ENCODE data around the gene APOF.
"Not testable (repeated sequence)": the region's sequence is repeated elsewhere in the genome, so short reads cannot be mapped to it uniquely, and the experiment has no call there.

Gene APOF

DNA sequence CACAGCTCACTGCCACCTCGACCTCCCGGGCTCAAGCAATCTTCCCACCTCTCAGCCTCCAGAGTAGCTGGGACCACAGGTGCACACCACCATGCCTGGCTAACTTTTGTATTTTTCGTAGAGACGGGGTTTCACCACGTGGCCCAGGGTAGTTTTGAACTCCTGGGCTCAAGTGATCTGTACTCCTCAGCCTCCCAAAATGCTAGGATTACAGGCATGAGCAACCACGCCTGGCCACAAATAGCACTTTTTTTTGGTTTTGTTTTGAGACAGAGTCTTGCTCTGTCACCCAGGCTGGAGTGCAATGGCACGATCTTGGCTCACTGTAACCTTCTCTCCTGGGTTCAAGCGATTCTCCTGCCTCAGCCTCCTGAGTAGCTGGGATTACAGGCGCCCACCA is 15.4 kb downstream of the APOF start:
- H3K4me2 ChIP-seq (ENCODE audit: low read length, poor library complexity, severe bottlenecking); H2BK15ac ChIP-seq (ENCODE audit: low read depth, poor library complexity, severe bottlenecking); H2BK120ac ChIP-seq (ENCODE audit: low read depth, low read length); H3K14ac ChIP-seq (ENCODE audit: low read length in 2 of 2); H3K4me1 ChIP-seq (ENCODE audit: control insufficient read depth, insufficient read depth, low read depth, low read length); H3K23ac ChIP-seq (ENCODE audit: low read length in 2 of 2); H3K9ac ChIP-seq (ENCODE audit: low read length); H2BK12ac ChIP-seq (ENCODE audit: low read length in 2 of 2); H3K27me3 ChIP-seq (ENCODE audit: control insufficient read depth in 1 of 2, insufficient read depth in 1 of 2, low read length in 2 of 2); H2AK5ac ChIP-seq (ENCODE audit: low read length, severe bottlenecking); H3K4ac ChIP-seq (ENCODE audit: low read depth in 1 of 2, low read length in 2 of 2); H3K9me3 ChIP-seq (ENCODE audit: control insufficient read depth, low read length); DNase-seq; H4K91ac ChIP-seq (ENCODE audit: low read length); H3K27ac ChIP-seq (ENCODE audit: low read length, poor library complexity, severe bottlenecking); H2BK5ac ChIP-seq (ENCODE audit: low read depth, low read length, poor library complexity, severe bottlenecking); H4K8ac ChIP-seq (ENCODE audit: low read length); H2AFZ ChIP-seq (ENCODE audit: low read depth, low read length); H3K4me3 ChIP-seq (ENCODE audit: insufficient read depth in 1 of 2, low read depth in 1 of 2, low read length in 2 of 2); H3K18ac ChIP-seq (ENCODE audit: low read depth in 1 of 2, low read length in 2 of 2): not testable (repeated sequence)
- WGBS = 100% methylated on average over 9 of the region's 9 CpGs
- Histone ChIP-seq H3K79me1 (replicated peaks; ENCODE audit: low read length, poor library complexity, severe bottlenecking) (peaks cover 15% of the 10 kb centered on the region), H3K36me3 (ENCODE audit: control insufficient read depth in 1 of 2, insufficient read depth in 2 of 2, low read depth in 1 of 2, low read length in 2 of 2) (peaks cover 78 to 92% of the 10 kb centered on the region in 2 experiments)

DNA sequence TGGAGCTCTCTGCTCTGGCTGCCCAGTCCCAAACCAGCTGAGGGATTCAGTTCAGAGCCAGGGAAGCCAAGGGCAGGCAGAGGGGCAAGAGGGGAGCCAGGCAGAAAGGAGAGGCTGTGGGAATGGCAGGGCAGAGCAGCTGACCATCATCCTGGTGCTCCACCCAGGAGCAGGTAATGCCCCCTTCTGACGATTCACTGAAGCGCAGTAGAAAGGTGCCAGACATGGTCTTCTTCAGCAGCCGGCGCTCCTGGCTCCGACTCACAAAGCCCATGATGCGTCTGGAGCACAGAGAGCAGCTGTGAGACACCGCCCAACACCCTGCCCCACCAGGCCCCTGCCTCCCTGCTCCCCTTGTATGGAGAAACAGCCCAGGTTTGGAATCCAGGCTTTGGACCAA is 16.0 kb downstream of the APOF start:
- Histone ChIP-seq H3K36me3 (ENCODE audit: control insufficient read depth in 1 of 2, insufficient read depth in 2 of 2, low read depth in 1 of 2, low read length in 2 of 2) (peaks cover 76 to 91% of the 10 kb centered on the region in 2 experiments), H3K79me1 (replicated peaks; ENCODE audit: low read length, poor library complexity, severe bottlenecking) (peaks cover 15% of the 10 kb centered on the region), H3K4me2 (ENCODE audit: low read length, poor library complexity, severe bottlenecking) (no peak overlapping the region), H2AFZ (ENCODE audit: low read depth, low read length) (no peak overlapping the region), H4K8ac (ENCODE audit: low read length) (no peak overlapping the region), H3K23ac (ENCODE audit: low read length in 2 of 2) (no peak overlapping the region), H3K27me3 (ENCODE audit: control insufficient read depth in 1 of 2, insufficient read depth in 1 of 2, low read length in 2 of 2) (no peaks in the 10 kb centered on the region), H3K9me3 (ENCODE audit: control insufficient read depth, low read length) (no peaks in the 10 kb centered on the region), H2BK12ac (ENCODE audit: low read length in 2 of 2) (no peak overlapping the region), H2BK5ac (ENCODE audit: low read depth, low read length, poor library complexity, severe bottlenecking) (no peak overlapping the region), H2BK120ac (ENCODE audit: low read depth, low read length) (no peak overlapping the region), H4K91ac (ENCODE audit: low read length) (no peak overlapping the region), H3K9ac (ENCODE audit: low read length) (no peak overlapping the region), H3K18ac (ENCODE audit: low read depth in 1 of 2, low read length in 2 of 2) (no peak overlapping the region), H3K4me3 (ENCODE audit: insufficient read depth in 1 of 2, low read depth in 1 of 2, low read length in 2 of 2) (no peak overlapping the region), H3K4me1 (ENCODE audit: control insufficient read depth, insufficient read depth, low read depth, low read length) (no peaks in the 10 kb centered on the region), H3K27ac (ENCODE audit: low read length, poor library complexity, severe bottlenecking) (no peak overlapping the region), H3K4ac (ENCODE audit: low read depth in 1 of 2, low read length in 2 of 2) (no peak overlapping the region), H2AK5ac (ENCODE audit: low read length, severe bottlenecking) (no peak overlapping the region), H3K14ac (ENCODE audit: low read length in 2 of 2) (no peak overlapping the region), H2BK15ac (ENCODE audit: low read depth, poor library complexity, severe bottlenecking) (no peak overlapping the region)
- 89% methylated on average over 7 of the region's 7 CpGs for WGBS
- DNase-seq = no peak

DNA sequence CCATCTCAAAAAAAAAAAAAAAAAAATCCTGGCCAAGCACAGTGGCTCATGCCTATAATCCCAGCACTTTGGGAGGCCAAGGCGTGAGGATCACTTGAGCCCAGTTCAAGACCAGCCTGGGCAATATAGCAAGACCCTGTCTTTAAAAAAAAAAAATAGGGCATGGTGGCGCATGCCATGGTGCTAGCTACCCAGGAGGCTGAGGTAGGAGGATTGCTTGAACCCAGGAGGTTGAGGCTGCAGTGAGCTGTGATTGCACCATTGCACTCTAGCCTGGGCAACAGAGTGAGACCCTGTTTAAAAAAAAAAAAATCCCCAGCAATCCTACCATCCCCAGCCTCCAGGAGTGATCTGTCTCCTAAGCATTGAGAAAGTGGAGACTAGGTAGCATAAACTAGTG is 20.4 kb downstream of the APOF start:
- H3K4me2 ChIP-seq (ENCODE audit: low read length, poor library complexity, severe bottlenecking); H3K27me3 ChIP-seq (ENCODE audit: control insufficient read depth in 1 of 2, insufficient read depth in 1 of 2, low read length in 2 of 2); DNase-seq; H3K14ac ChIP-seq (ENCODE audit: low read length in 2 of 2); H3K9me3 ChIP-seq (ENCODE audit: control insufficient read depth, low read length); H3K23ac ChIP-seq (ENCODE audit: low read length in 2 of 2); H4K8ac ChIP-seq (ENCODE audit: low read length); H3K4me1 ChIP-seq (ENCODE audit: control insufficient read depth, insufficient read depth, low read depth, low read length); H2AFZ ChIP-seq (ENCODE audit: low read depth, low read length); H3K27ac ChIP-seq (ENCODE audit: low read length, poor library complexity, severe bottlenecking); H3K4me3 ChIP-seq (ENCODE audit: insufficient read depth in 1 of 2, low read depth in 1 of 2, low read length in 2 of 2); H3K4ac ChIP-seq (ENCODE audit: low read depth in 1 of 2, low read length in 2 of 2); H2BK15ac ChIP-seq (ENCODE audit: low read depth, poor library complexity, severe bottlenecking); H2BK12ac ChIP-seq (ENCODE audit: low read length in 2 of 2); H3K9ac ChIP-seq (ENCODE audit: low read length); H2AK5ac ChIP-seq (ENCODE audit: low read length, severe bottlenecking); H3K18ac ChIP-seq (ENCODE audit: low read depth in 1 of 2, low read length in 2 of 2); H4K91ac ChIP-seq (ENCODE audit: low read length); H2BK120ac ChIP-seq (ENCODE audit: low read depth, low read length); H3K79me1 ChIP-seq (replicated peaks; ENCODE audit: low read length, poor library complexity, severe bottlenecking); H2BK5ac ChIP-seq (ENCODE audit: low read depth, low read length, poor library complexity, severe bottlenecking): not testable (repeated sequence)
- H3K36me3 ChIP-seq (ENCODE audit: control insufficient read depth in 1 of 2, insufficient read depth in 2 of 2, low read depth in 1 of 2, low read length in 2 of 2) = peaks cover 45 to 58% of the 10 kb centered on the region in 2 experiments
- 96% methylated on average over 2 of the region's 2 CpGs for WGBS

DNA sequence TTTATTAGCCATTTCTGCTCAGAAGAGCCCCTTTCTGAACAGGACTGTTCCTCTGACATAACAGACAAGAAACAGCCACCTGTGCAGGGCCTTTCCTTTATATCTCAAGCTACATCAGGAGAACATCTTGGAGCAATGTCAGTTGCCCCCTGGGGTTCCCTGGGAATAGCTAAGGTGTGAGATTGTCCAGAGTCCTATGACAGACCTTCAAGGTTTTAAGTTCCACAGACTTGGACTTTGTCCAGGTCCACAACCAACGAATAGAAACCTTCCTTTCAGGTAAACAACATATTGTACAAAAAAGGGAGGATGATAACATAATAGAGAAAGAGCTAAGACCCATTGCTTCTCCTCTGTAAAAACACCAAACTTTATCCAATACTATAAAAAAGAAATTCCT is 21.0 kb downstream of the APOF start:
- Histone ChIP-seq H3K4me3 (ENCODE audit: insufficient read depth in 1 of 2, low read depth in 1 of 2, low read length in 2 of 2) (no peak overlapping the region), H2BK12ac (ENCODE audit: low read length in 2 of 2) (no peak overlapping the region), H3K4me2 (ENCODE audit: low read length, poor library complexity, severe bottlenecking) (no peak overlapping the region), H3K18ac (ENCODE audit: low read depth in 1 of 2, low read length in 2 of 2) (no peak overlapping the region), H3K27ac (ENCODE audit: low read length, poor library complexity, severe bottlenecking) (no peak overlapping the region), H2BK120ac (ENCODE audit: low read depth, low read length) (no peak overlapping the region), H3K23ac (ENCODE audit: low read length in 2 of 2) (no peak overlapping the region), H4K8ac (ENCODE audit: low read length) (no peak overlapping the region), H3K27me3 (ENCODE audit: control insufficient read depth in 1 of 2, insufficient read depth in 1 of 2, low read length in 2 of 2) (no peaks in the 10 kb centered on the region), H2BK15ac (ENCODE audit: low read depth, poor library complexity, severe bottlenecking) (no peak overlapping the region), H2AFZ (ENCODE audit: low read depth, low read length) (no peak overlapping the region), H2BK5ac (ENCODE audit: low read depth, low read length, poor library complexity, severe bottlenecking) (no peak overlapping the region), H3K4ac (ENCODE audit: low read depth in 1 of 2, low read length in 2 of 2) (no peak overlapping the region), H3K79me1 (replicated peaks; ENCODE audit: low read length, poor library complexity, severe bottlenecking) (peaks cover 5% of the 10 kb centered on the region), H4K91ac (ENCODE audit: low read length) (no peak overlapping the region), H3K9me3 (ENCODE audit: control insufficient read depth, low read length) (no peaks in the 10 kb centered on the region), H3K36me3 (ENCODE audit: control insufficient read depth in 1 of 2, insufficient read depth in 2 of 2, low read depth in 1 of 2, low read length in 2 of 2) (peaks cover 38 to 51% of the 10 kb centered on the region in 2 experiments), H3K9ac (ENCODE audit: low read length) (no peak overlapping the region), H3K4me1 (ENCODE audit: control insufficient read depth, insufficient read depth, low read depth, low read length) (peaks cover 5% of the 10 kb centered on the region), H3K14ac (ENCODE audit: low read length in 2 of 2) (no peak overlapping the region), H2AK5ac (ENCODE audit: low read length, severe bottlenecking) (no peak overlapping the region)
- no CpG with 5 or more reads among the region's 1 CpG for WGBS
- DNase-seq = no peak

Data from mesenchymal stem cell (in vitro differentiated cells and primary cell).